Activated T-helper 1 cell treated with anti-CD3 and anti-CD28 coated beads, Interleukin-12 subunit alpha, Interleukin-12 subunit beta, Interleukin-2, Interleukin-4 antibody, amounts not matched to agents 30 ng/mL and 10 ng/mL and 1 ng/mL, durations not matched to agents 14 hours and 24 hours and 36 hours (primary cell): ENCODE data around the gene MAMDC4. TPM values are rescaled to one million over a fixed set of nuclear protein-coding genes. Genes with fewer than 3 reads are reported as not detected.

Source experiments
- DNase-seq: peaks from one replicate; pipeline ENCODE4 v3.0.0; 2021; ENCODE audit warnings: low spot score
- H3K27ac Mint-ChIP-seq: one replicate; pipeline ENCODE4 v1.8.0; 2021; ENCODE audit warnings: mild to moderate bottlenecking, mixed read lengths
- H3K27me3 Mint-ChIP-seq: one replicate; pipeline ENCODE4 v1.8.0; 2022; ENCODE audit warnings: mild to moderate bottlenecking, moderate library complexity, mixed read lengths; ENCODE audit not compliant: insufficient read depth
- H3K36me3 Mint-ChIP-seq: one replicate; pipeline ENCODE4 v1.8.0; 2021; ENCODE audit warnings: low read depth, mixed read lengths
- H3K4me1 Mint-ChIP-seq: one replicate; pipeline ENCODE4 v1.8.0; 2021; ENCODE audit warnings: low read depth, mixed read lengths
- H3K4me3 Mint-ChIP-seq: one replicate; pipeline ENCODE4 v1.8.0; 2021; ENCODE audit warnings: mild to moderate bottlenecking, moderate library complexity, mixed read lengths
- H3K9me3 Mint-ChIP-seq: one replicate; pipeline ENCODE4 v1.8.0; 2021; ENCODE audit warnings: mixed read lengths
- intact Hi-C: fragments of 100-400 bp; cut with micrococcal nuclease; formaldehyde crosslinking; loops from one replicate; pipeline ENCODE4 v1.15.1; 2024
- total RNA-seq: library from RNA; stranded (reverse); gene quantifications from 2 replicates; pipeline ENCODE4 v1.2.3, GENCODE V29; 2022

The MAMDC4 gene
- total RNA-seq, 1 donor from 2014 or later = 18.2 TPM

- Mint-ChIP-seq H3K27me3 (no peaks in the 10 kb centered on the region), H3K4me3 (no peak overlapping the region), H3K9me3 (no peaks in the 10 kb centered on the region), H3K27ac (no peak overlapping the region), H3K36me3 (peaks cover 4% of the 10 kb centered on the region), H3K4me1 (no peaks in the 10 kb centered on the region)
- intact Hi-C loops = no loop called here
- no peak for DNase-seq
Measured at GRCh38 chr9:136853596-136854112, 1.5 kb downstream of the MAMDC4 start.

GRCh38 chr9:136854113-136854841 is 2.1 kb downstream of the MAMDC4 start:
- Mint-ChIP-seq H3K4me3 (no peak overlapping the region), H3K36me3 (peaks cover 4% of the 10 kb centered on the region), H3K27me3 (no peaks in the 10 kb centered on the region), H3K4me1 (no peaks in the 10 kb centered on the region), H3K9me3 (no peaks in the 10 kb centered on the region), H3K27ac (no peak overlapping the region)
- intact Hi-C loops = no loop called here
- no peak for DNase-seq

GRCh38 chr9:136854842-136855460 is 2.8 kb downstream of the MAMDC4 start:
- Mint-ChIP-seq H3K27ac (no peak overlapping the region), H3K9me3 (no peaks in the 10 kb centered on the region), H3K36me3 (peaks cover 1% of the 10 kb centered on the region), H3K4me1 (no peaks in the 10 kb centered on the region), H3K4me3 (no peak overlapping the region), H3K27me3 (no peaks in the 10 kb centered on the region)
- DNase-seq = no peak
- intact Hi-C loops = no loop called here

GRCh38 chr9:136855461-136856078 is 3.4 kb downstream of the MAMDC4 start:
- peaks cover 3% of the 10 kb centered on the region for H3K36me3 Mint-ChIP-seq
- no peak for DNase-seq
- H3K27ac Mint-ChIP-seq = no peak overlapping the region
- H3K27me3 Mint-ChIP-seq = no peaks in the 10 kb centered on the region
- intact Hi-C loops = no loop called here
- H3K4me3 Mint-ChIP-seq = no peak overlapping the region
- no peaks in the 10 kb centered on the region for H3K9me3 Mint-ChIP-seq
- no peaks in the 10 kb centered on the region for H3K4me1 Mint-ChIP-seq

GRCh38 chr9:136856079-136856476 is 3.9 kb downstream of the MAMDC4 start:
- H3K36me3 Mint-ChIP-seq = peaks cover 5% of the 10 kb centered on the region

GRCh38 chr9:136856541-136857141 is 4.5 kb downstream of the MAMDC4 start:
- Mint-ChIP-seq H3K27ac (no peak overlapping the region), H3K9me3 (no peaks in the 10 kb centered on the region), H3K27me3 (no peaks in the 10 kb centered on the region), H3K4me1 (no peaks in the 10 kb centered on the region), H3K36me3 (peaks cover 5% of the 10 kb centered on the region), H3K4me3 (no peak overlapping the region)
- intact Hi-C loops = no loop called here
- no peak for DNase-seq

More at GRCh38 chr9:136856079-136856476, 3.9 kb downstream of the MAMDC4 start:
- Mint-ChIP-seq H3K9me3 (no peaks in the 10 kb centered on the region), H3K4me3 (no peak overlapping the region), H3K4me1 (no peaks in the 10 kb centered on the region), H3K27ac (no peak overlapping the region), H3K27me3 (no peaks in the 10 kb centered on the region)
- no peak for DNase-seq
- intact Hi-C loops = no loop called here

GRCh38 chr9:136857166-136857565 is 5.0 kb downstream of the MAMDC4 start:
- intact Hi-C loops = no loop called here
- no peak overlapping the region for H3K27ac Mint-ChIP-seq
- no peak overlapping the region for H3K4me3 Mint-ChIP-seq
- no peaks in the 10 kb centered on the region for H3K9me3 Mint-ChIP-seq
- H3K36me3 Mint-ChIP-seq = peaks cover 7% of the 10 kb centered on the region
- no peaks in the 10 kb centered on the region for H3K27me3 Mint-ChIP-seq
- no peak for DNase-seq
- no peaks in the 10 kb centered on the region for H3K4me1 Mint-ChIP-seq

GRCh38 chr9:136857581-136858412 is 5.7 kb downstream of the MAMDC4 start:
- no peak overlapping the region for H3K27ac Mint-ChIP-seq
- H3K36me3 Mint-ChIP-seq = peaks cover 9% of the 10 kb centered on the region
- no peak overlapping the region for H3K4me3 Mint-ChIP-seq
- no peaks in the 10 kb centered on the region for H3K9me3 Mint-ChIP-seq
- H3K4me1 Mint-ChIP-seq = no peaks in the 10 kb centered on the region
- intact Hi-C loops = no loop called here
- DNase-seq = no peak
- H3K27me3 Mint-ChIP-seq = no peaks in the 10 kb centered on the region

- no peak for DNase-seq
- Mint-ChIP-seq H3K27me3 (no peaks in the 10 kb centered on the region), H3K4me3 (no peak overlapping the region), H3K27ac (no peak overlapping the region), H3K4me1 (peaks cover under 1% of the 10 kb centered on the region), H3K36me3 (peaks cover 11% of the 10 kb centered on the region), H3K9me3 (no peaks in the 10 kb centered on the region)
- intact Hi-C loops = no loop called here
Measured at GRCh38 chr9:136858452-136858843, 6.3 kb downstream of the MAMDC4 start.

- intact Hi-C loops = no loop called here
- Mint-ChIP-seq H3K4me3 (no peak overlapping the region), H3K36me3 (peaks cover 16% of the 10 kb centered on the region), H3K4me1 (peaks cover 7% of the 10 kb centered on the region), H3K27ac (no peak overlapping the region), H3K27me3 (no peaks in the 10 kb centered on the region), H3K9me3 (no peaks in the 10 kb centered on the region)
- no peak for DNase-seq
Measured at GRCh38 chr9:136858844-136859757, 7.0 kb downstream of the MAMDC4 start.

GRCh38 chr9:136860529-136860928 is 8.4 kb downstream of the MAMDC4 start:
- Mint-ChIP-seq H3K9me3 (no peaks in the 10 kb centered on the region), H3K36me3 (peaks cover 16% of the 10 kb centered on the region), H3K4me3 (no peak overlapping the region), H3K4me1 (peaks cover 10% of the 10 kb centered on the region), H3K27me3 (no peaks in the 10 kb centered on the region), H3K27ac (peak overlapping the region; percentile 70)
- no peak for DNase-seq
- intact Hi-C loops = no loop called here
